Ascending aorta (tissue), 2 donors: ENCODE measurements around the gene CHI3L1. TPM values are rescaled to one million over a fixed set of nuclear protein-coding genes. Genes with fewer than 3 reads are reported as not detected.
A peak's percentile ranks its signal among the peaks of the same experiment; 100 is the strongest.

ENCODE experiments used
- DNase-seq, 2 donors: peaks; one replicate each; pipeline ENCODE4 v3.0.0-alpha.2; 2019; ENCODE audit warnings: low spot score in 2 of 2
- H3K27ac ChIP-seq, 2 donors: fragments of 200-600 bp; sonication (generic); one replicate each; pipeline ENCODE4 v1.5.1; 2016 to 2017; ENCODE audit warnings: mild to moderate bottlenecking in 1 of 2
- H3K27me3 ChIP-seq: fragments of 200-600 bp; sonication (generic); one replicate; pipeline ENCODE4 v1.5.1; 2017
- H3K36me3 ChIP-seq, 2 donors: fragments of 200-600 bp; sonication (generic); one replicate each; pipeline ENCODE4 v1.5.1; 2016
- H3K4me1 ChIP-seq, 2 donors: fragments of 200-600 bp; sonication (generic); one replicate each; pipeline ENCODE4 v1.5.1; 2016 to 2017; ENCODE audit warnings: mild to moderate bottlenecking in 1 of 2
- H3K4me3 ChIP-seq, 2 donors: fragments of 200-600 bp; sonication (generic); one replicate each; pipeline ENCODE4 v1.5.1; 2016 to 2017; ENCODE audit warnings: mild to moderate bottlenecking in 1 of 2
- H3K9me3 ChIP-seq, 2 donors: fragments of 200-600 bp; sonication (generic); one replicate each; pipeline ENCODE4 v1.5.1; 2016
- intact Hi-C: fragments of 100-400 bp; cut with DNase I; formaldehyde crosslinking; loops from one replicate; pipeline ENCODE4 v1.15.1; 2023
- total RNA-seq: library from RNA; depleted of rRNA; stranded (reverse); fragments of >200 nt; gene quantifications from one replicate; pipeline ENCODE4 v1.1.0, GENCODE V29; 2016
- TF ChIP-seq, protein P1 (sequence below), 3 experiments: fragments of 200-600 bp in 2 of 3; fragments of 450-650 bp in 1 of 3; sonication (generic) in 2 of 3; IDR thresholded peaks; one replicate each; pipeline ENCODE4 v1.5.1; 2016 to 2019; ENCODE audit warnings: antibody characterized with exemption in 3 of 3, mild to moderate bottlenecking in 1 of 3, moderate library complexity in 1 of 3

CHI3L1 gene
- total RNA-seq, 1 donor from 2014 or later, result 73.8 TPM

DNA sequence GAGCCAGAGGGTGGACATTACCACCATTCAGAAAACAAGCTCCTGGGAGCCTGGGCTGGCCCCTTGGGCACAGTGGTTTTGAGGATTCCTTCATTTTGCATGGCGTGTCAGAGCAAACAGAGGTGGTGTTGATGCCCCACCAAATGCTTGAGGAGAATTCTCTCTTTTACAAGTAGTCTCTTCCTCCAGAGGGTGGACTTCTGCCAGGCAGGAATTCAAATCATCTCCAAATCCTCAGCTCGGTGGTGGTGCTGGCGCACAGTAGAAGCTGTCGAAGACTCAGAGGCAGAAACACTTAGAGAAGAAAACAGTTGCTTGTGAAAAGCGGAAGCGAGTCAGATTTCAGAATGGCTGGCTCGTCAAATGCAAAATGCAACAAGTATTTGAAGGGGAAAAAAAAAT lies 3.4 kb upstream of the CHI3L1 start:
- intact Hi-C loops, result no loop called here
- H3K4me1 ChIP-seq, result no peaks in the 10 kb centered on the region
- H3K36me3 ChIP-seq, result no peaks in the 10 kb centered on the region
- peak in 1 of 2 donors; percentile 15 for DNase-seq
- H3K9me3 ChIP-seq, result no peaks in the 10 kb centered on the region
- H3K4me3 ChIP-seq, result no peak overlapping the region
- H3K27me3 ChIP-seq, result no peaks in the 10 kb centered on the region
- no peak overlapping the region for H3K27ac ChIP-seq
- TF ChIP-seq, protein P1, sequence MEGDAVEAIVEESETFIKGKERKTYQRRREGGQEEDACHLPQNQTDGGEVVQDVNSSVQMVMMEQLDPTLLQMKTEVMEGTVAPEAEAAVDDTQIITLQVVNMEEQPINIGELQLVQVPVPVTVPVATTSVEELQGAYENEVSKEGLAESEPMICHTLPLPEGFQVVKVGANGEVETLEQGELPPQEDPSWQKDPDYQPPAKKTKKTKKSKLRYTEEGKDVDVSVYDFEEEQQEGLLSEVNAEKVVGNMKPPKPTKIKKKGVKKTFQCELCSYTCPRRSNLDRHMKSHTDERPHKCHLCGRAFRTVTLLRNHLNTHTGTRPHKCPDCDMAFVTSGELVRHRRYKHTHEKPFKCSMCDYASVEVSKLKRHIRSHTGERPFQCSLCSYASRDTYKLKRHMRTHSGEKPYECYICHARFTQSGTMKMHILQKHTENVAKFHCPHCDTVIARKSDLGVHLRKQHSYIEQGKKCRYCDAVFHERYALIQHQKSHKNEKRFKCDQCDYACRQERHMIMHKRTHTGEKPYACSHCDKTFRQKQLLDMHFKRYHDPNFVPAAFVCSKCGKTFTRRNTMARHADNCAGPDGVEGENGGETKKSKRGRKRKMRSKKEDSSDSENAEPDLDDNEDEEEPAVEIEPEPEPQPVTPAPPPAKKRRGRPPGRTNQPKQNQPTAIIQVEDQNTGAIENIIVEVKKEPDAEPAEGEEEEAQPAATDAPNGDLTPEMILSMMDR (IDR thresholded peaks at IDR 0.05), result no peak

DNA sequence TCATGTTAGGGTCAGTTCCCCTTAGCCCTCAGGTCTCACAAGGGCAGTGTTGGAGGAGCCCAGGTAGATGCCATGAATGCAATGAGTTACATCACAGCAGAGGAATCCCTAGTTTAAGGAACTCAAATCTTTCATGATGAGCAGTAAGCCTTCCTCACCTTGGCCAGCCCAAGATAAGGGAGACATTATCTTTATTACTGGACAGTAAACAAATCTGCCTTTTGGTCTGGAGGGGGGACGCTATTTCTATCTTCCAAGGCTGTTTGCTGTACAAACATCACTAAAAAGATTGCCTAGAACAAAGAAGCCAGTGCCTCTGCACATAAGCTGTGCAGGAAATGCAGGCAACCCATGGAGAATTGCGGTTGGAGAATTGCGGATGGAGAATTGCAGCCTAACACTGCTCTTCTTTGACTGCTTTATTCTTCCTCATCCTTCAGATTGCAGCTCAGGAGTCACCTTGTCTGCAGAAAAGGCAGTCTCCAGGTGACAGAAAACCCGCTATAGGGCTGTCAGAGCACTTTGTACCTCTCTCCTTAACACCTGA lies 2.3 kb upstream of the CHI3L1 start:
- Histone ChIP-seq H3K27me3 (no peaks in the 10 kb centered on the region), H3K36me3 (no peaks in the 10 kb centered on the region), H3K4me3 (no peak overlapping the region), H3K4me1 (no peaks in the 10 kb centered on the region), H3K9me3 (no peaks in the 10 kb centered on the region), H3K27ac (no peak overlapping the region)
- intact Hi-C loops, result no loop called here
- peak in 1 of 2 donors; percentile 24 for DNase-seq
- TF ChIP-seq, protein P1 (IDR thresholded peaks at IDR 0.05), result no peak

DNA sequence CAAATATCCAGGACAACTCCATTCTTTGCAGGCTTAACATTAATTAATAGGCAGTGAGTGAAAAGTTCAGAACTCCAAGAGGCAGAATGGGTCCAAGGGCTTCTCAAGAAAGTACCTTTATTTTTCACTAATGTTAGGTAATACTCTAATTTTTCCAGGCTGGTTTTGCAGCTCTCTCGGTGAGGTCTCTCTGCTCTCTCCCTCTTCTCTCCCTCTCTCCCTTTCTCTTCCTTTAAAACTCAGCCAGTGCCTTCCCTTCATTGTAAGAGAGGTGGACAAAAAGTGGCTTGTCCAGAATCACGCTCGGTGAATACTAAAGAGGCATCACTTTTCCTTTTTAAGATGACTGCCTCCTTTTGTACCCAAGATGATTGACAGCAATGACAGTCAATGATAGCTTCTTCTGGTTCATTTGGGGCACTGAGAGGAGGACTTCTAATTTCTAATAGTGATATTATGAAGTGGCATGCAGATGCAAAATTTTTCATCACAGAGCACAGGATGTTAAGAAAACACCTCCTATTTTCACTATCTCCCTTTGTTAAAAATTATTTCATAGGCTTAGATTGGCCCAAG lies 1.3 kb upstream of the CHI3L1 start:
- H3K36me3 ChIP-seq, result no peaks in the 10 kb centered on the region
- H3K27ac ChIP-seq, result no peak overlapping the region
- DNase-seq, result no peak

DNA sequence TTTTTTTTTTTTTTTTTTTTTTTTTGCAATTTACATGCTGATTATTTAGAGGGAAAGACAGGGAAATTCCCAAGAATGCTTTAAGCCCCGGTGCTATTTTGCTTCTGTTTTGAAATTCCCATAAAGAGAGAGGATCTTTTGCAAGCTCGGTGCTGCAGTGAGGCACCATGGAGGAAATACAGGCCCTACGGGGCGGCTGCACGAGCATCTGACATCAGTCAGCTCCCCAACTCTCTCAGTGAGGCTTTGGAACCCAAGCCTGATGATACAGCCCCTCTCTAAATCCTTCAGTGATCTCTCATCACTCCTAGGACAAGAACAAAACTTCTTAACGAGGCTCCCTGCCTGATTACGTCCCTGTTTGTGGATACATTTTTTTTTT lies 791 bp upstream of the CHI3L1 start:
- H3K4me1 ChIP-seq, result no peaks in the 10 kb centered on the region
- H3K9me3 ChIP-seq, result no peaks in the 10 kb centered on the region
- H3K27me3 ChIP-seq, result no peaks in the 10 kb centered on the region
- no peak overlapping the region for H3K27ac ChIP-seq
- intact Hi-C loops, result no loop called here
- H3K4me3 ChIP-seq, result no peak overlapping the region
- no peak for DNase-seq
- TF ChIP-seq, protein P1 (IDR thresholded peaks at IDR 0.05), result no peak
- H3K36me3 ChIP-seq, result no peaks in the 10 kb centered on the region

More for the DNA sequence above, 1.3 kb upstream of the CHI3L1 start:
- TF ChIP-seq, protein P1 (IDR thresholded peaks at IDR 0.05), result no peak
- intact Hi-C loops, result no loop called here
- Histone ChIP-seq H3K27me3 (no peaks in the 10 kb centered on the region), H3K4me3 (no peak overlapping the region), H3K9me3 (no peaks in the 10 kb centered on the region), H3K4me1 (no peaks in the 10 kb centered on the region)

DNA sequence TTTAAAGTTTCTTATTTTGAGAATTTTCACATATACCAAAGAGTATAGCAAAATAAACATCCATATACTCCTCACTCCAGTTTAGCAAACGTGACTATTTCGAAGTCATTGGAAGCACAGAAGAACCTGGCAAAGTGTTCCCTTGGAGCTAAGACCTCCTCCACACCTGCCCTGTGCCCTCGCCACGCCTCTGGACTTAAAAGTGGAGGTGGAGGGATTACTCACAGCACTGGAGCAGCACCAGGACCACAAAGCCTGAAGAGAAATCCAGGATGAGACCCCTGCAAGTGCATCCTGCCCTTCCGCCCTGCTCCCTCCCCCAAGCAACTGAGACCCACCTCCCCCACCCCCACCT lies 436 bp downstream of the CHI3L1 start:
- no peaks in the 10 kb centered on the region for H3K9me3 ChIP-seq
- TF ChIP-seq, protein P1 (IDR thresholded peaks at IDR 0.05), result no peak
- H3K4me1 ChIP-seq, result no peaks in the 10 kb centered on the region
- H3K36me3 ChIP-seq, result no peaks in the 10 kb centered on the region
- DNase-seq, result no peak
- no peak overlapping the region for H3K27ac ChIP-seq
- no peak overlapping the region for H3K4me3 ChIP-seq
- intact Hi-C loops, result no loop called here
- no peaks in the 10 kb centered on the region for H3K27me3 ChIP-seq

DNA sequence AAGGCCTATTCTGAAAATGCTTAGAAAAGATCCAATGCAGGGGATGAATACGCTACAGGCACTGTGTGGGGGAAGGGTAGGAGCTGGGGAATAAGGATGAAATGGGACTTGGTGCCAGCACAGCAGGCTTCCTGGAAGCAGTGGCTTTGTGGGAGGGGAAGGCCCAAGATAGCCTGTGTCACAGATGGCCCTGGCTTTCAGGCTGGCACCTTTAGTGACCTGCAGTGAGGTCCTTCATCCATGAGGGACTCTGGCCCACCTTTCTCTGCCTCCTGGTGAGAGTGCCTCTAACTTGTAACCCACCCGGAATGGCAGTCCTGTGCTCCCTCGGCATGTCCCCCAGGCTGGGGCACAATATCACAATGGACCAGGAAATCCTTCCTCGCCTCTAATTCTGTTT lies 919 bp downstream of the CHI3L1 start:
- intact Hi-C loops, result no loop called here
- no peak overlapping the region for H3K27ac ChIP-seq
- no peak for DNase-seq
- TF ChIP-seq, protein P1 (IDR thresholded peaks at IDR 0.05), result no peak
- no peak overlapping the region for H3K4me3 ChIP-seq
- no peaks in the 10 kb centered on the region for H3K36me3 ChIP-seq
- H3K4me1 ChIP-seq, result no peaks in the 10 kb centered on the region
- no peaks in the 10 kb centered on the region for H3K27me3 ChIP-seq
- no peaks in the 10 kb centered on the region for H3K9me3 ChIP-seq
